Measurements from ENCODE around the gene LACTB. TPM values are rescaled to one million over a fixed set of nuclear protein-coding genes. Genes with fewer than 3 reads are reported as not detected.
A peak's percentile ranks its signal among the peaks of the same experiment; 100 is the strongest.
"Not testable (repeated sequence)": the region's sequence is repeated elsewhere in the genome, so short reads cannot be mapped to it uniquely, and the experiment has no call there.

LACTB gene
- total and polyA plus RNA-seq, 2 of the 13 experiments (the other 11 are each of a cell fraction or from before 2014, with no cell fraction given): 14.8 to 23.0 TPM

DNA sequence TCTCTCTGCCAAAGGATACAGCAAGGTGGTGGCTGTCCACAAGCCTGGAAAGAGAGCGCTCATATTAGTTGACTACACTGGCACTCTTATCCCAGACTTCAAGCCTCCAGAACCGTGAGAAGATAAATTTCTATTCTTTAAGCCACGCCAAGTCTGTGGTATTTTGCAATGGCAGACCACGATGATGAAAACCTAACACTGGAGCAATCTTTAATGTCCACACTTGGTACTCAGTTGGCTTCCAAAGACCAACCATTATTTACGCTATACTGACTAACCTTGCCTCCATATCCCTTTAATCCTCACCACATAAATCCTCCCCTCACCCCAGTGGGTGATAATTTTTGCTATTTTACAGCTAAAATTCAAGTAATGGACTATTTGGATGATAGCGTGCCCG, 16.9 kb upstream of the LACTB start:
- 52% methylated on average over 7 of the region's 7 CpGs for WGBS (ENCODE audit: low lambda C conversion rate)
- peak; percentile 45; the same call in 1 of the 2 replicates for TF ChIP-seq CEBPB (IDR thresholded peaks at IDR 0.05; ENCODE audit: borderline replicate concordance, low read depth, low read length)
- no peak for TF ChIP-seq STAG1 (CRISPR knock-in tag; IDR thresholded peaks at IDR 0.05)
- no TSS peak for BruUV-seq (replicated peaks)
- H3K4me3 ChIP-seq (replicated peaks in 1 of 3; ENCODE audit: insufficient read depth in 1 of 3, low read depth in 2 of 3, low read length in 3 of 3): no peak overlapping the region
- H3K27me3 ChIP-seq (ENCODE audit: control insufficient read depth in 1 of 2, insufficient read depth in 2 of 2, low read length in 2 of 2): no peaks in the 10 kb centered on the region
- no peak for DNase-seq (ENCODE audit: low spot score)
- H3K9ac ChIP-seq (ENCODE audit: insufficient read depth, low read depth, low read length): no peak overlapping the region
- no peaks in the 10 kb centered on the region for H3K79me2 ChIP-seq (ENCODE audit: insufficient read depth, low read length)
- in situ Hi-C loops (cut with HindIII; ENCODE audit: extremely low pct_ligation_motif_present, low pct_unique_long_range_greater_than_20kb) (no loop called here), intact Hi-C loops (cut with micrococcal nuclease; ENCODE audit: unreplicated experiment) (loop anchor here (5.0 kb wide), 1 partner anchor 53 kb away; the partner anchor contains the start of gene RPS27L)
- no peak for FAIRE-seq
- no peak for ATAC-seq
- H2AFZ ChIP-seq (ENCODE audit: low read length): no peak overlapping the region
- no peak overlapping the region for H3K4me2 ChIP-seq (ENCODE audit: low read depth, low read length)
- CTCF ChIA-PET (ENCODE audit: low intra/inter-chr PET ratio, low total read pairs): no interaction called here
- no peaks in the 10 kb centered on the region for H4K20me1 ChIP-seq (ENCODE audit: insufficient read depth, low read length)
- POLR2A ChIA-PET: interaction anchor here (1.2 to 1.3 kb wide), 3 partner anchors 9 to 56 kb away, joined by 3 to 6 read pairs (median 4); partner anchors contain the start of gene RPS27L
- no peaks in the 10 kb centered on the region for H3K36me3 ChIP-seq (replicated peaks in 1 of 2; ENCODE audit: control insufficient read depth in 1 of 2, insufficient read depth in 2 of 2, low read length in 2 of 2)
- no peak overlapping the region for H3K27ac ChIP-seq (ENCODE audit: extremely low read length, insufficient read depth, low read length)
- no peaks in the 10 kb centered on the region for H3K9me3 ChIP-seq (ENCODE audit: low read length)
- peaks cover 51% of the 10 kb centered on the region for H3K4me1 ChIP-seq (ENCODE audit: insufficient read depth, low read length)

DNA sequence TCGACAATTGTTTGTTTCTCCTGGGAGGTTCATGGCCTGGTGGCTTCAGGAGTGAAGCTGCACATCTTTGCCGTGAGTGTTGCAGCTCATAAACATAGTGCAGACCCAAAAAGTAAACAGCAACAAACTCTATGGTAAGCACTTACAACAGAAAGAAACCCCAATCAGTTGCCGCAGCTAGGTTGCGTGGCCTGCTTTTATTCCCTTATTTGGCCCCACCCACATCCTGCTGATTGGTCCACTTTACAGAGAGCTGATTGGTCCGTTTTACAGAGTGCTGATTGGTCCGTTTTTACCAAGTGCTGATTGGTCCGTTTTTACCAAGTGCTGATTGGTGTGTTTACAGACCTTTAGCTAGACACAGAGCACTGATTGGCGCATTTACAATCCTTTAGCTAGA, 16.3 kb upstream of the LACTB start:
- BruUV-seq (replicated peaks); H3K27ac ChIP-seq (ENCODE audit: extremely low read length, insufficient read depth, low read length); H3K4me2 ChIP-seq (ENCODE audit: low read depth, low read length); DNase-seq (ENCODE audit: low spot score); CTCF ChIA-PET (ENCODE audit: low intra/inter-chr PET ratio, low total read pairs); ATAC-seq; H3K27me3 ChIP-seq (ENCODE audit: control insufficient read depth in 1 of 2, insufficient read depth in 2 of 2, low read length in 2 of 2); FAIRE-seq; H3K9me3 ChIP-seq (ENCODE audit: low read length); H3K36me3 ChIP-seq (replicated peaks in 1 of 2; ENCODE audit: control insufficient read depth in 1 of 2, insufficient read depth in 2 of 2, low read length in 2 of 2); H3K79me2 ChIP-seq (ENCODE audit: insufficient read depth, low read length); H2AFZ ChIP-seq (ENCODE audit: low read length); H3K9ac ChIP-seq (ENCODE audit: insufficient read depth, low read depth, low read length); H4K20me1 ChIP-seq (ENCODE audit: insufficient read depth, low read length); H3K4me3 ChIP-seq (replicated peaks in 1 of 3; ENCODE audit: insufficient read depth in 1 of 3, low read depth in 2 of 3, low read length in 3 of 3); in situ Hi-C loops (cut with HindIII; ENCODE audit: extremely low pct_ligation_motif_present, low pct_unique_long_range_greater_than_20kb): not testable (repeated sequence)
- POLR2A ChIA-PET: interaction anchor here (1.2 to 1.3 kb wide), 3 partner anchors 9 to 57 kb away, joined by 3 to 6 read pairs (median 4); partner anchors contain the start of gene RPS27L
- peak; percentile 66 for TF ChIP-seq NFYB (CRISPR knock-in tag; IDR thresholded peaks at IDR 0.05)
- peak; percentile 53; the same call in 1 of the 2 replicates for TF ChIP-seq NFYC (CRISPR knock-in tag; IDR thresholded peaks at IDR 0.05)
- intact Hi-C loops (cut with micrococcal nuclease; ENCODE audit: unreplicated experiment): loop anchor here (5.0 kb wide), 1 partner anchor 52 kb away; the partner anchor contains the start of gene RPS27L
- peaks cover 51% of the 10 kb centered on the region for H3K4me1 ChIP-seq (ENCODE audit: insufficient read depth, low read length)
- WGBS (ENCODE audit: low lambda C conversion rate): 77% methylated on average over 8 of the region's 8 CpGs

Measured in HepG2 (cell line).